Hepatocyte (in vitro differentiated cells): ENCODE data around the gene KLRC1. TPM values are rescaled to one million over a fixed set of nuclear protein-coding genes. Genes with fewer than 3 reads are reported as not detected.

ENCODE experiments used
- DNase-seq: peaks from one replicate; pipeline ENCODE4 v3.0.0-alpha.2; 2016; ENCODE audit warnings: low spot score
- H2AFZ ChIP-seq: fragments of 200-600 bp; sonication (generic); 2 replicates; pipeline ENCODE4 v1.6.0; 2016; ENCODE audit warnings: antibody characterized with exemption, mild to moderate bottlenecking
- H3K27ac ChIP-seq: fragments of 200-600 bp; sonication (generic); 2 replicates; pipeline ENCODE4 v1.5.1; 2016; ENCODE audit warnings: mild to moderate bottlenecking
- H3K27me3 ChIP-seq: fragments of 200-600 bp; sonication (generic); 2 replicates; pipeline ENCODE4 v1.6.1; 2016
- H3K36me3 ChIP-seq: fragments of 200-600 bp; sonication (generic); replicated peaks from 2 replicates; pipeline ENCODE4 v1.5.1; 2016; ENCODE audit warnings: low read depth; ENCODE audit not compliant: insufficient read depth
- H3K4me1 ChIP-seq: fragments of 200-600 bp; sonication (generic); 2 replicates; pipeline ENCODE4 v1.5.1; 2016; ENCODE audit warnings: mild to moderate bottlenecking, moderate library complexity; ENCODE audit not compliant: insufficient read depth
- H3K4me2 ChIP-seq: fragments of 200-600 bp; sonication (generic); 2 replicates; pipeline ENCODE4 v1.6.0; 2016
- H3K4me3 ChIP-seq: fragments of 200-600 bp; sonication (generic); 2 replicates; pipeline ENCODE4 v1.5.1; 2016; ENCODE audit warnings: mild to moderate bottlenecking
- H3K79me2 ChIP-seq: fragments of 200-600 bp; sonication (generic); 2 replicates; pipeline ENCODE4 v1.6.0; 2017; ENCODE audit warnings: mild to moderate bottlenecking
- H3K9me2 ChIP-seq: fragments of 200-600 bp; sonication (generic); replicated peaks from 2 replicates; pipeline ENCODE4 v1.6.0; 2017; ENCODE audit warnings: mild to moderate bottlenecking; ENCODE audit not compliant: insufficient read depth
- H3K9me3 ChIP-seq: fragments of 200-600 bp; sonication (generic); 2 replicates; pipeline ENCODE4 v1.5.1; 2016; ENCODE audit warnings: low read depth, mild to moderate bottlenecking
- H4K20me1 ChIP-seq: fragments of 200-600 bp; sonication (generic); 2 replicates; pipeline ENCODE4 v1.6.0; 2016; ENCODE audit warnings: mild to moderate bottlenecking; ENCODE audit not compliant: insufficient read depth, poor library complexity, severe bottlenecking
- CTCF ChIP-seq: fragments of 200-600 bp; sonication (generic); IDR thresholded peaks from 2 replicates; pipeline ENCODE4 v1.5.1; 2016; ENCODE audit warnings: antibody characterized with exemption, mild to moderate bottlenecking; ENCODE audit not compliant: poor library complexity
- EZH2 ChIP-seq: fragments of 200-600 bp; sonication (generic); IDR thresholded peaks from 2 replicates; pipeline ENCODE4 v1.6.1; 2016; ENCODE audit warnings: antibody characterized with exemption, mild to moderate bottlenecking, borderline replicate concordance
- EZH2phosphoT487 ChIP-seq: fragments of 200-600 bp; sonication (generic); IDR thresholded peaks from one replicate; pipeline ENCODE4 v1.6.1; 2018; ENCODE audit warnings: antibody characterized with exemption, mild to moderate bottlenecking, low read depth, moderate library complexity; ENCODE audit not compliant: unreplicated experiment, severe bottlenecking
- WGBS: methylation state at CpG from one replicate; pipeline ENCODE4 v1.1.6; 2016; ENCODE audit warnings: low lambda C conversion rate; ENCODE audit errors: missing lambda C conversion rate; 5-methylcytosine and 5-hydroxymethylcytosine counted together
- polyA plus RNA-seq: library from polyadenylated mRNA; unstranded; fragments of >200 nt; fragmentation: Nextera tagmentation; extraction: Ambion mirVana; gene quantifications from 2 replicates; pipeline ENCODE4 v1.2.1, GENCODE V29; 2016
- total RNA-seq: library from RNA; depleted of rRNA; stranded (reverse); fragments of >200 nt; gene quantifications from 2 replicates; pipeline ENCODE4 v1.2.3, GENCODE V29; 2014

Gene KLRC1
- not detected in 2 replicates for total RNA-seq
- polyA plus RNA-seq, result not detected in 2 replicates

GRCh38 chr12:10453156-10453555 lies at the start of gene KLRC1:
KLRC1 (minus strand) TSS chr12:10453377; CDS start chr12:10451156, 2,221 bp downstream.
- H4K20me1 ChIP-seq, result no peaks in the 10 kb centered on the region
- H3K9me3 ChIP-seq, result no peaks in the 10 kb centered on the region
- H3K4me2 ChIP-seq, result no peak within 1 kb of the TSS
- DNase-seq, result no peak
- H3K27me3 ChIP-seq, result no peaks in the 10 kb centered on the region
- TF ChIP-seq CTCF (no peak), EZH2phosphoT487 (no peak), EZH2 (no peak)
- H3K27ac ChIP-seq, result no peak within 1 kb of the TSS
- WGBS, result 55% methylated on average over 2 of the region's 2 CpGs
- H3K9me2 ChIP-seq, result no peaks in the 10 kb centered on the region
- H3K4me1 ChIP-seq, result no peaks in the 10 kb centered on the region
- no peaks in the 10 kb centered on the region for H3K36me3 ChIP-seq
- no peak within 1 kb of the TSS for H3K4me3 ChIP-seq
- H2AFZ ChIP-seq, result no peak within 1 kb of the TSS
- no peaks in the 10 kb centered on the region for H3K79me2 ChIP-seq

- H3K27ac ChIP-seq, result no peak overlapping the region
- peaks cover 6% of the 10 kb centered on the region for H3K27me3 ChIP-seq
- H3K4me3 ChIP-seq, result no peak overlapping the region
- no peak for DNase-seq
- no peaks in the 10 kb centered on the region for H4K20me1 ChIP-seq
- H3K9me2 ChIP-seq, result no peaks in the 10 kb centered on the region
- no peak overlapping the region for H3K4me2 ChIP-seq
- no peaks in the 10 kb centered on the region for H3K9me3 ChIP-seq
- H3K79me2 ChIP-seq, result no peaks in the 10 kb centered on the region
- WGBS, result 52% methylated on average over 3 of the region's 3 CpGs
- H3K4me1 ChIP-seq, result no peaks in the 10 kb centered on the region
- no peak overlapping the region for H2AFZ ChIP-seq
- TF ChIP-seq CTCF, result peak; percentile 40
- no peak for TF ChIP-seq EZH2phosphoT487
- TF ChIP-seq EZH2, result no peak
- H3K36me3 ChIP-seq, result no peaks in the 10 kb centered on the region
These were observed 47.9 kb upstream of the KLRC1 start for GRCh38 chr12:10501030-10501429.

- H3K4me1 ChIP-seq, result no peaks in the 10 kb centered on the region
- H4K20me1 ChIP-seq, result no peaks in the 10 kb centered on the region
- WGBS, result 32% methylated on average over 1 of the region's 1 CpG
- no peak overlapping the region for H3K27ac ChIP-seq
- no peak for DNase-seq
- no peaks in the 10 kb centered on the region for H3K9me3 ChIP-seq
- no peaks in the 10 kb centered on the region for H3K36me3 ChIP-seq
- H3K4me2 ChIP-seq, result no peak overlapping the region
- H3K9me2 ChIP-seq, result no peaks in the 10 kb centered on the region
- no peak overlapping the region for H2AFZ ChIP-seq
- peaks cover 10% of the 10 kb centered on the region for H3K27me3 ChIP-seq
- no peak overlapping the region for H3K4me3 ChIP-seq
- no peaks in the 10 kb centered on the region for H3K79me2 ChIP-seq
- TF ChIP-seq CTCF (no peak), EZH2 (no peak), EZH2phosphoT487 (no peak)
These were observed 44.9 kb upstream of the KLRC1 start for GRCh38 chr12:10498042-10498441.

GRCh38 chr12:10497602-10498001 lies 44.4 kb upstream of the KLRC1 start:
- Histone ChIP-seq H3K36me3 (no peaks in the 10 kb centered on the region), H3K4me1 (no peaks in the 10 kb centered on the region), H3K27ac (no peak overlapping the region), H4K20me1 (no peaks in the 10 kb centered on the region), H3K4me3 (no peak overlapping the region), H3K79me2 (no peaks in the 10 kb centered on the region), H3K9me2 (no peaks in the 10 kb centered on the region), H3K9me3 (no peaks in the 10 kb centered on the region), H3K4me2 (no peak overlapping the region), H2AFZ (no peak overlapping the region), H3K27me3 (peaks cover 10% of the 10 kb centered on the region)
- TF ChIP-seq CTCF (no peak), EZH2phosphoT487 (no peak), EZH2 (no peak)
- WGBS, result 74% methylated on average over 2 of the region's 2 CpGs
- DNase-seq, result no peak
